GM18507 (cell line): Measurements from ENCODE around the gene INPP4A.
A peak's percentile ranks its signal among the peaks of the same experiment; 100 is the strongest.

Experiments used
- DNase-seq: peaks from one replicate; pipeline ENCODE4 v3.0.0; 2011; ENCODE audit warnings: low read depth; ENCODE audit not compliant: insufficient read length; ENCODE audit errors: extremely low spot score
- FAIRE-seq: peaks from 2 replicates; lab custom pipeline; 2011; peaks lifted over from hg19 to GRCh38; lab: Jason Lieb, UNC

The INPP4A gene

DNA sequence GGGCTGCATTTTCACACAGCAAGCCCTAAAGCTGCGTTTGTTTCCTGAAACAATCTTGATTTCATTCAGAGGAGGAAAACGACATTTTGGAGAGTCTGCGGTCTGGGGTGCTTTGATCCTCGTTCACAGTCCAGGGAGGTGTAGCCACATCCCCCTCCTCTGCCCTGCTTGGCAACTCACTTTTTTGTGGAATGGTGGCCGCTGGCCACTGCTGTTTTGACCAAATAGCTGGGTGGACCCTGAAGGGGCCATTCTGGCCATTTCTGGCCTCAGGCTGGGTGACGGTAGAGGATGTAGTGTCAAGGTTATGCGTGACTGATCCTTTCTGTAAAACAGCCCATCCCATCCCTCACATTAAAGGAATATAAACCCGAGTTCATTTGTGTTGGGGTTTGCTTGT lies 62.2 kb downstream of the INPP4A start:
- no peak for DNase-seq
- FAIRE-seq = no peak

- no peak for FAIRE-seq
- DNase-seq = no peak
Measured at GRCh38 chr2:98507461-98507860, 62.8 kb downstream of the INPP4A start.

GRCh38 chr2:98507891-98508708 lies 63.4 kb downstream of the INPP4A start:
- DNase-seq (no peak), FAIRE-seq (no peak)

- DNase-seq = no peak
- no peak for FAIRE-seq
Measured at GRCh38 chr2:98508709-98509066, 64.0 kb downstream of the INPP4A start.

- FAIRE-seq (no peak), DNase-seq (no peak)
Measured at GRCh38 chr2:98509542-98510321, 65.1 kb downstream of the INPP4A start.

- DNase-seq (no peak), FAIRE-seq (no peak)
Measured at GRCh38 chr2:98510322-98510662, 65.6 kb downstream of the INPP4A start.

DNA sequence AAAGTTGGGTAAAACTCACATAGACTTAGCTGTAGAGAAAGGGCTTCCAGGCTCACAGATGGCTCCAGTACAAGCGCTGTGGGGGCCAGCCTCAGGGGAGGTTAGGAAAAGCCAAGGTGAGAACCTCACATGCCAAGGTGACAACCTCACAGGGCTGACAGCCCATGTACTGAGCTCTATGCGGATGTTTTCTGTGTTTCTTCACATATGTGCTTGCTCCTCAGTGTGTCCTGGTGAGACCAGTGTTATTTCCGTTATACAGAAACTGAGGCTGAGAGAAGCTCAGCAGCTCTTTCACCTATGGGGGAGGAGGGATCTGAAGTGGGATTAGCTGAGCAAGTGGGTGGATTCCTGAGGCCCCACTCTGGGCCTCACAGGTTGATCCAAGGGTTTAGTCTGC lies 67.3 kb downstream of the INPP4A start:
- no peak for FAIRE-seq
- no peak for DNase-seq

GRCh38 chr2:98512699-98513098 lies 68.0 kb downstream of the INPP4A start:
- DNase-seq = no peak
- no peak for FAIRE-seq

DNA sequence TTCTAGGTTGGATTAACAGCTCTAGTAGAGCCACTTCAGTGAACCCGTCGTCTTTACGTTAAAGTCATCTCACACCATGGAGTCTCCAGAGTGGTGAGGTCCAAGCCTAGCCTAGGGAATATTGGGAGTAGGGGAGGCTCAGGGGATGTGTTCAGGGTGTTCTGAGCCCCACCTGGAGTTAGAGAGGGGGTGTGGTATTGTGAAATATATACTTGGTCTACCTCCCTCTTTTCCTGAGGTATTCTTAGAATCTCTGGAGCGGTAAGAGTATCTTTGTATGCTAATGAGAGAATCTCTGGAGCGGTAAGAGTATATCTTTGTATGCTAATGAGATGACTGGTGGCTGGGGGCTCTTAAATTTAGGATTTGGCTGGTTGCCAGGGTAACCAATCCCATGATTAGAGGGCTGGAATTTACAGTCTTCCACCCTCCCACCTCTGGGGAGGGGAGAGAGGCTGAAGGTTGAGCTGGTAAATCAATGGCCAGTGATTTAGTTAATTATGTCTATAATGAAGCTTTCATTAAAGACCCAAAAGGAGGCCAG lies 69.5 kb downstream of the INPP4A start:
- no peak for FAIRE-seq

DNA sequence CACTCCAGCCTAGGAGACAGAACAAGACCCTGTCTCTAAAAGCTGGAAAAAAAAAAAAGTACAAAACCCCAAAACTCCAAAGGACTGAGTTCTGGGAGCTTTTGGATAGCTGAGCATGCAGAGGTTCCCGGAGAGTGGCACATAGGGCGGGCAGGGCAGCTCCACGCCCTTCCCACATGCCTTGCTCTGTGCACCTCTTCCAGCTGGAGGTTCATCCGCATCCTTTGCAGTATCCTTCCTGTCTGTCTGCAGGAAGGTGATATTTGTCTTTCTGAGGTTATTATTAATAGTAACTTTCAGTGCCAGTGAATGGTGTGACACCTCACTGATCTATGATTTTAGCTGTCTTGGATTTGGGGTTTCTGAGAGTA lies 70.2 kb downstream of the INPP4A start:
- DNase-seq (no peak), FAIRE-seq (no peak)

More for the DNA sequence above, 69.5 kb downstream of the INPP4A start:
- no peak for DNase-seq

GRCh38 chr2:98515250-98515991 lies 70.8 kb downstream of the INPP4A start:
- DNase-seq (no peak), FAIRE-seq (no peak)

- no peak for FAIRE-seq
Measured at GRCh38 chr2:98516571-98516970, 71.9 kb downstream of the INPP4A start.

GRCh38 chr2:98517636-98518035 lies 73.0 kb downstream of the INPP4A start:
- FAIRE-seq (no peak), DNase-seq (no peak)

More at GRCh38 chr2:98516571-98516970, 71.9 kb downstream of the INPP4A start:
- no peak for DNase-seq

GRCh38 chr2:98518101-98518500 lies 73.4 kb downstream of the INPP4A start:
- no peak for FAIRE-seq
- peak; percentile 32 for DNase-seq

DNA sequence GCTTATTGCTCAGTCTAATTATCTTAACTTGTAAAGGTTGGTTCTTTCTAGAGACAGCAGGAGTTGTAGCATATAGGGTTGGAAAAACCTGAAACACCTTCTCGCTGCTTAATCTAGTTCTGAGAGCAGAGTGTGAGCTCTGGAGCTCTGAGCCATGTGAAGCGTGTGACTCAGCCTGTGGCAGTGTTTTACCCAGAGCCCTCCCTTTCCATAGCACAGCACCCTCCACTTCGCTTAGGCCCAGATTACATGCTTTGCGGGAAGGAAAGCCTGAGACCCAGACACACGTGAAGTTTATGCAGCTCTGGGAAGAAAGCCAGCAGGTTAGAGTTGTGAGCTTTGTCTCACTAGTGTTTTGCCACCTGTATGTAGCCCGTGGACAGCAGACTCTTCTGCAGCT lies 74.5 kb downstream of the INPP4A start:
- DNase-seq (no peak), FAIRE-seq (no peak)

DNA sequence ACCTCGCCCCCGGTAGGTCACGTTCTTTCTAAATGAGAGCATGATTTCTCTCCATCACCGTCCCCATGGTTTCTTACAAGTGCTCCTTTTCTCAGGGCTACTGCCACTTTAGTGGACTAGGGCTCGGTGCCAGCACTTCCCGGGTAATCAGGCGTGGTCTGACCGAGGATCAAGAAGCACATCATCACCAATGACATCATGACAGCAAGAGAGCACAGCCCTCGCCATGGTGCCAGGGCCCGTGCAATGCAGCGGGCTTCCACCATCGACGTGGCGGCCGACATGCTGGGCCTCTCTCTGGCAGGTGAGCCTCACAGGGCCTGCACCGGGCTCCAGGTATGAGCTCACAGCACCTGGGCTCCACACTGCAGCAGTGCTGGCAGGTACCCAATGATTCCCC lies 75.2 kb downstream of the INPP4A start:
- DNase-seq = no peak
- no peak for FAIRE-seq

GRCh38 chr2:98520806-98521205 lies 76.1 kb downstream of the INPP4A start:
- DNase-seq (no peak), FAIRE-seq (no peak)

GRCh38 chr2:98521266-98521665 lies 76.6 kb downstream of the INPP4A start:
- no peak for DNase-seq
- no peak for FAIRE-seq

DNA sequence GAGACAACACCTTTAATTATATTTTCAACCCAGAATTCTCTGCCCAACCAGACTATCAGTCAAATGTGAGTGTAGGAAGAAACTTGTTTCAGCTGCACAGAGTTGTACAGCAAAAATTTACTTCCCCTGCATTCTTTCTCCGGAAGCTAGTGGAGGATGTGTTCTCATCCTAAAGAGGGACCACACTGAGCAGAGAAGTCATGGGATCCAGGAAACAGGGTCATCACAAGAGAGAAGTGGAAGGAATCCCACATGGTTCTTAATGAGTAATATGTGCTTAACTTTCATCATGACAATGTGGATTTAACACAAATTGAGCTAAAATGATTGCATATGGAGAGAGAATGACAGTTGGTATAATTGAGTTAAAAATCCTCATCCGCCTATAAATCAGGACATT lies 78.2 kb downstream of the INPP4A start:
- no peak for DNase-seq
- no peak for FAIRE-seq

GRCh38 chr2:98524168-98524567 lies 79.5 kb downstream of the INPP4A start:
- FAIRE-seq (no peak), DNase-seq (no peak)
